H1 (cell line): ENCODE results near the gene STK26. TPM values are rescaled to one million over a fixed set of nuclear protein-coding genes. Genes with fewer than 3 reads are reported as not detected.

Experiments used
- CTCF ChIA-PET: fragments of 300-600 bp; sonication (Branson Sonifier 250); formaldehyde crosslinking; loops from one replicate; lab custom pipeline; 2021; ENCODE audit not compliant: partially characterized antibody; lab: Charles Lee
- POLR2A ChIA-PET: fragments of 300-600 bp; sonication (Branson Sonifier 250); formaldehyde crosslinking; loops from one replicate; lab custom pipeline; 2021; ENCODE audit warnings: inconsistent platforms; ENCODE audit not compliant: partially characterized antibody; lab: Charles Lee
- DNase-seq, 2 experiments: peaks; one replicate each; pipeline versions ENCODE4 v3.0.0 to v3.0.0-alpha.2; 2010 to 2022; ENCODE audit warnings: low spot score in 2 of 2, low read depth in 1 of 2, mixed read lengths in 1 of 2
- FAIRE-seq: peaks from 2 replicates; lab custom pipeline; 2011; peaks lifted over from hg19 to GRCh38; lab: Jason Lieb, UNC
- H2AFZ ChIP-seq: 2 replicates; pipeline ENCODE4 v1.8.1; 2012; ENCODE audit warnings: low read length, inconsistent platforms
- H2AK5ac ChIP-seq: 2 replicates; pipeline ENCODE4 v1.6.1; 2013; ENCODE audit warnings: low read depth, low read length
- H2BK120ac ChIP-seq: replicated peaks from 2 replicates; pipeline ENCODE3; 2013; ENCODE audit warnings: low read depth, low read length, inconsistent platforms
- H2BK12ac ChIP-seq: 2 replicates; pipeline ENCODE4 v1.6.1; 2013; ENCODE audit warnings: low read depth, low read length
- H2BK15ac ChIP-seq: 2 replicates; pipeline ENCODE4 v1.6.1; 2013; ENCODE audit warnings: low read length
- H2BK20ac ChIP-seq: 2 replicates; pipeline ENCODE4 v1.6.1; 2013; ENCODE audit warnings: low read length
- H2BK5ac ChIP-seq: 2 replicates; pipeline ENCODE4 v1.6.1; 2013; ENCODE audit warnings: low read depth, low read length
- H3K14ac ChIP-seq: 2 replicates; pipeline ENCODE4 v1.6.1; 2013; ENCODE audit warnings: inconsistent platforms; ENCODE audit not compliant: insufficient read length
- H3K18ac ChIP-seq: 2 replicates; pipeline ENCODE4 v1.6.1; 2013; ENCODE audit warnings: low read length; ENCODE audit errors: extremely low read depth
- H3K23ac ChIP-seq: 2 replicates; pipeline ENCODE4 v1.6.1; 2013; ENCODE audit warnings: inconsistent platforms; ENCODE audit not compliant: insufficient read length
- H3K23me2 ChIP-seq: 2 replicates; pipeline ENCODE4 v1.6.1; 2013; ENCODE audit warnings: low read depth, low read length
- H3K27ac ChIP-seq: 2 replicates; pipeline ENCODE4 v1.6.1; 2011; ENCODE audit warnings: low read depth, low read length, inconsistent platforms
- H3K27me3 ChIP-seq, 4 experiments: replicated peaks in 1 of 4; 1 replicate in 1 of 4; 2 replicates in 3 of 4; pipeline versions ENCODE4 v1.6.1 to v1.8.1; 2011 to 2013; ENCODE audit warnings: low read length in 3 of 4, mild to moderate bottlenecking in 3 of 4, inconsistent platforms in 2 of 4, mixed read lengths in 2 of 4, moderate library complexity in 1 of 4; ENCODE audit not compliant: control insufficient read depth in 3 of 4, insufficient read depth in 3 of 4; ENCODE audit errors: extremely low read depth in 1 of 4
- H3K36me3 ChIP-seq, 4 experiments: 2 replicates each; pipeline versions ENCODE4 v1.6.1 to v1.8.1; 2011 to 2013; ENCODE audit warnings: mild to moderate bottlenecking in 4 of 4, low read length in 3 of 4, moderate library complexity in 2 of 4, control low read depth in 1 of 4, inconsistent platforms in 1 of 4; ENCODE audit not compliant: insufficient read depth in 4 of 4, control insufficient read depth in 2 of 4
- H3K4ac ChIP-seq: replicated peaks from 2 replicates; pipeline ENCODE3; 2013; ENCODE audit warnings: low read length, low read depth, mixed read lengths, inconsistent platforms; ENCODE audit not compliant: insufficient read length
- H3K4me1 ChIP-seq, 4 experiments: replicated peaks in 1 of 4; 1 replicate in 1 of 4; 2 replicates in 3 of 4; pipeline versions ENCODE4 v1.6.1 to v1.8.1; 2011 to 2013; ENCODE audit warnings: low read length in 3 of 4, inconsistent platforms in 2 of 4, mixed read lengths in 1 of 4; ENCODE audit not compliant: insufficient read depth in 4 of 4, control insufficient read depth in 3 of 4
- H3K4me2 ChIP-seq, 2 experiments: 2 replicates each; pipeline versions ENCODE4 v1.6.1 to v1.8.1; 2011 to 2013; ENCODE audit warnings: low read depth in 2 of 2, low read length in 2 of 2, control low read depth in 1 of 2, inconsistent platforms in 1 of 2, mild to moderate bottlenecking in 1 of 2; ENCODE audit not compliant: insufficient read depth in 1 of 2
- H3K4me3 ChIP-seq, 4 experiments: fragments of 200-600, 300-600 bp in 1 of 4; sonication (generic), shearing (Covaris generic), sonication (Bioruptor Twin) in 1 of 4; 2 replicates each; pipeline versions ENCODE4 v1.5.1 to v1.8.1; 2011 to 2016; ENCODE audit warnings: low read length in 4 of 4, low read depth in 3 of 4, control low read depth in 2 of 4, inconsistent platforms in 2 of 4, mild to moderate bottlenecking in 2 of 4, mixed read lengths in 1 of 4, moderate library complexity in 1 of 4; ENCODE audit not compliant: insufficient read depth in 2 of 4; ENCODE audit errors: extremely low read depth in 1 of 4
- H3K56ac ChIP-seq: replicated peaks from 2 replicates; pipeline ENCODE3; 2013; ENCODE audit warnings: low read depth, mild to moderate bottlenecking, mixed read lengths, low read length, inconsistent platforms; ENCODE audit not compliant: insufficient read length
- H3K79me1 ChIP-seq: 2 replicates; pipeline ENCODE4 v1.6.1; 2013; ENCODE audit warnings: low read depth, low read length, control low read depth
- H3K79me2 ChIP-seq, 2 experiments: 2 replicates each; pipeline versions ENCODE4 v1.6.1 to v1.8.1; 2012 to 2013; ENCODE audit warnings: low read length in 2 of 2, mild to moderate bottlenecking in 2 of 2, inconsistent platforms in 1 of 2; ENCODE audit not compliant: insufficient read depth in 2 of 2, control insufficient read depth in 1 of 2
- H3K9ac ChIP-seq, 4 experiments: replicated peaks in 1 of 4; 1 replicate in 1 of 4; 2 replicates in 3 of 4; pipeline versions ENCODE4 v1.6.1 to v1.8.1; 2011 to 2013; ENCODE audit warnings: low read depth in 3 of 4, low read length in 3 of 4, control low read depth in 2 of 4, mild to moderate bottlenecking in 2 of 4, moderate library complexity in 2 of 4, inconsistent platforms in 1 of 4; ENCODE audit errors: extremely low read depth in 1 of 4
- H3K9me3 ChIP-seq, 2 experiments: 2 replicates each; pipeline versions ENCODE4 v1.6.1 to v1.8.1; 2012 to 2013; ENCODE audit warnings: mild to moderate bottlenecking in 2 of 2, moderate library complexity in 2 of 2, control low read depth in 1 of 2, inconsistent platforms in 1 of 2, low read depth in 1 of 2, low read length in 1 of 2, mixed read lengths in 1 of 2; ENCODE audit not compliant: insufficient read depth in 2 of 2
- H4K20me1 ChIP-seq, 2 experiments: replicated peaks in 1 of 2; 2 replicates each; pipeline versions ENCODE3 to v1.8.1; 2011 to 2013; ENCODE audit warnings: inconsistent platforms in 2 of 2, low read length in 2 of 2, mild to moderate bottlenecking in 1 of 2; ENCODE audit not compliant: insufficient read depth in 2 of 2, control insufficient read depth in 1 of 2
- H4K5ac ChIP-seq: 2 replicates; pipeline ENCODE4 v1.6.1; 2013; ENCODE audit warnings: low read length, low read depth, mixed read lengths, inconsistent platforms; ENCODE audit not compliant: insufficient read length
- H4K8ac ChIP-seq: 2 replicates; pipeline ENCODE4 v1.8.0; 2013; ENCODE audit warnings: mild to moderate bottlenecking, moderate library complexity, low read length, inconsistent platforms; ENCODE audit not compliant: insufficient read depth; ENCODE audit errors: extremely low read depth
- H4K91ac ChIP-seq: replicated peaks from 2 replicates; pipeline ENCODE3; 2013; ENCODE audit warnings: low read length, mixed read lengths, inconsistent platforms; ENCODE audit not compliant: insufficient read length
- JUND ChIP-seq: IDR thresholded peaks from 2 replicates; pipeline ENCODE4 v1.6.1; 2011; ENCODE audit warnings: mild to moderate bottlenecking, improper control_type of control experiment, low read length
- KDM1A ChIP-seq: fragments of 200-600, 300-600 bp; sonication (generic); IDR thresholded peaks from 2 replicates; pipeline ENCODE4 v1.7.1; 2016; ENCODE audit warnings: mild to moderate bottlenecking, low read length, borderline replicate concordance
- MAFK ChIP-seq: IDR thresholded peaks from 2 replicates; pipeline ENCODE4 v1.6.1; 2012; ENCODE audit warnings: low read depth, mild to moderate bottlenecking, improper control_type of control experiment, low read length
- NANOG ChIP-seq: IDR thresholded peaks from 2 replicates; pipeline ENCODE4 v1.6.1; 2011; ENCODE audit warnings: low read length, low read depth, mild to moderate bottlenecking, inconsistent platforms; ENCODE audit not compliant: insufficient read depth, poor library complexity, severe bottlenecking
- SRF ChIP-seq: IDR thresholded peaks from 2 replicates; pipeline ENCODE4 v1.6.1; 2011; ENCODE audit warnings: mild to moderate bottlenecking, low read depth, low read length, moderate library complexity
- WGBS, 2 experiments: shearing (Covaris generic) in 1 of 2; methylation state at CpG; one replicate each; pipeline versions ENCODE4 v1.1.6 to v1.1.7; 2013 to 2015; ENCODE audit warnings: low lambda C conversion rate in 2 of 2, mixed read lengths in 2 of 2, inconsistent platforms in 1 of 2, low coverage in 1 of 2, missing lambda C conversion rate in 1 of 2; ENCODE audit not compliant: insufficient replicate concordance in 2 of 2, insufficient coverage in 1 of 2, insufficient read length in 1 of 2; ENCODE audit errors: extremely low coverage in 1 of 2, missing lambda C conversion rate in 1 of 2; 5-methylcytosine and 5-hydroxymethylcytosine counted together
- polyA plus RNA-seq, 7 experiments: library from polyadenylated mRNA; depleted of rRNA in 3 of 7; stranded (reverse) in 5 of 7; unstranded in 2 of 7; fragments of >200 nt in 5 of 7; fragments of 200-250 nt in 2 of 7; gene quantifications; 1 replicate in 5 of 7; 2 replicates in 1 of 7; 4 replicates in 1 of 7; pipeline versions ENCODE4 v1.2.1 to v1.2.3, GENCODE V29; 2011 to 2013; ENCODE audit warnings: missing spikeins in 2 of 7, mixed read lengths in 2 of 7
- total RNA-seq: library from RNA; stranded (reverse); fragmentation: NEBNext Ultra II Directional; extraction: Animal tissue kit (Norgen Biotek cat#: 25700); gene quantifications from 2 replicates; pipeline ENCODE4 v1.2.1, GENCODE V29; 2021

Gene STK26
- total and polyA plus RNA-seq, 2 of the 8 experiments (the other 6 are each of a cell fraction or from before 2014, with no cell fraction given) = 24.2 to 98.2 TPM

DNA sequence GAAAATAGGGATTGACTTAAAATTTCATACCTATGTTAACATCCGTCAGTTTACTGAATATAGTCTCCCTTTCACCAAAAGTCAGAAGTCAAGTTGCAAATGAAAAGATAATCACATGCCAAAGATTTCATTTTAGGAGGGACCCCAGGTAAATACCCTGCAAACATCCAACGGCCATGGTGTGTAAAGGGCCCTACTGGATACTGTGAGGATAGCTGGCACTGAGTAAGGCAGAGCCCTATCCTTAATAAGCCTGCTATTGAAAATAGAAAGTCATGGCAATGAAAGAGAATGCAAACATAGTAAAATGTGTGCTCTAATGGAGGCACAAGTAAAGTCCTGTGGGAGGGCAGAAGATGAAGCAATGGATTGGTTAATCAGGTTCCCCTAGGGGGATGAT, 20.9 kb downstream of the STK26 start:
- Histone ChIP-seq H3K4me2 (peak overlapping the region in 1 of 2 experiments; percentile 42; a peak in 2 of 4 replicates), H2BK20ac (no peak overlapping the region), H3K23me2 (no peaks in the 10 kb centered on the region), H3K23ac (no peak overlapping the region), H3K27ac (no peak overlapping the region), H3K9ac (no peak overlapping the region), H4K20me1 (peaks cover 0 to 2% of the 10 kb centered on the region in 2 experiments), H3K18ac (no peak overlapping the region), H2BK12ac (no peak overlapping the region), H2BK120ac (no peak overlapping the region), H3K4me1 (peaks cover 2 to 14% (median 6%) of the 10 kb centered on the region in 4 experiments; a peak in 4 of 7 replicates), H3K14ac (no peak overlapping the region), H3K56ac (no peak overlapping the region), H2AFZ (no peak overlapping the region), H2AK5ac (no peak overlapping the region), H3K9me3 (no peaks in the 10 kb centered on the region), H3K79me2 (peaks cover 0 to 91% of the 10 kb centered on the region in 2 experiments; a peak in 2 of 4 replicates), H2BK5ac (no peak overlapping the region), H2BK15ac (no peak overlapping the region), H3K36me3 (no peaks in the 10 kb centered on the region), H3K79me1 (no peaks in the 10 kb centered on the region), H4K8ac (no peak overlapping the region), H3K27me3 (no peaks in the 10 kb centered on the region), H4K91ac (no peak overlapping the region), H3K4ac (no peak overlapping the region), H3K4me3 (no peak overlapping the region), H4K5ac (no peak overlapping the region)
- ChIA-PET CTCF (no interaction called here), POLR2A (no interaction called here)
- DNase-seq = no peak
- WGBS, 2 experiments = 30% methylated on average over 2 of the region's 2 CpGs; no CpG with 5 or more reads in 1 of the 2 experiments
- no peak for TF ChIP-seq JUND
- no peak for TF ChIP-seq MAFK
- TF ChIP-seq KDM1A = no peak
- TF ChIP-seq SRF = no peak
- no peak for TF ChIP-seq NANOG
- no peak for FAIRE-seq
